K562 (cell line): Measurements from ENCODE around the gene PLK5.
"Not testable (repeated sequence)": the region's sequence is repeated elsewhere in the genome, so short reads cannot be mapped to it uniquely, and the experiment has no call there.

Experiments
- POLR2AphosphoS5 ChIP-seq: IDR thresholded peaks from 2 replicates; pipeline ENCODE4 v1.6.1; 2011; ENCODE audit warnings: mild to moderate bottlenecking, low read depth, low read length, moderate library complexity; ENCODE audit not compliant: control insufficient read depth, insufficient read depth
- RBM22 ChIP-seq: fragments of 200-400 bp; formaldehyde crosslinking; IDR thresholded peaks from 2 replicates; pipeline ENCODE4 v1.6.1; 2018; ENCODE audit warnings: low read length, low read depth; ENCODE audit not compliant: poor library complexity, severe bottlenecking
- SMARCB1 ChIP-seq: IDR thresholded peaks from 2 replicates; pipeline ENCODE4 v1.6.1; 2011; ENCODE audit warnings: improper control_type of control experiment, low read depth; ENCODE audit not compliant: insufficient read length
- ZNF77 ChIP-seq: fragments of 250-450 bp; sonication (Bioruptor Pico); IDR thresholded peaks from 2 replicates; pipeline ENCODE4 v1.5.0; 2020

DNA sequence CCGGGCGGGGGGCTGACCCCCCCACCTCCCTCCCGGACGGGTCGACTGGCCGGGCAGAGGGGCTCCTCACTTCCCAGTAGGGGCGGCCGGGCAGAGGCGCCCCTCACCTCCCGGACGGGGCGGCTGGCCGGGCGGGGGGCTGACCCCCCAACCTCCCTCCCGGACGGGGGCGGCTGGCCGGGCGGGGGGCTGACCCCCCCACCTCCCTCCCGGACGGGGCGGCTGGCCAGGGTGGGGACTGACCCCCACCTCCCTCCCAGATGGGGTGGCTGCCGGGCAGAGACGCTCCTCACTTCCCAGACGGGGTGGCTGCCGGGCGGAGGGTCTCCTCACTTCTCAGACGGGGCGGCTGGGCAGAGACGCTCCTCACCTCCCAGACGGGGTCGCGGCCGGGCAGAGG is 24.6 kb upstream of the PLK5 start:
- TF ChIP-seq ZNF77 (CRISPR knock-in tag); SMARCB1; RBM22; POLR2AphosphoS5: not testable (repeated sequence)
